ENCODE results near the gene ATG14. TPM values are rescaled to one million over a fixed set of nuclear protein-coding genes. Genes with fewer than 3 reads are reported as not detected.

ATG14 gene
- total RNA-seq, 1 donor from 2014 or later, result 28.8 TPM

DNA sequence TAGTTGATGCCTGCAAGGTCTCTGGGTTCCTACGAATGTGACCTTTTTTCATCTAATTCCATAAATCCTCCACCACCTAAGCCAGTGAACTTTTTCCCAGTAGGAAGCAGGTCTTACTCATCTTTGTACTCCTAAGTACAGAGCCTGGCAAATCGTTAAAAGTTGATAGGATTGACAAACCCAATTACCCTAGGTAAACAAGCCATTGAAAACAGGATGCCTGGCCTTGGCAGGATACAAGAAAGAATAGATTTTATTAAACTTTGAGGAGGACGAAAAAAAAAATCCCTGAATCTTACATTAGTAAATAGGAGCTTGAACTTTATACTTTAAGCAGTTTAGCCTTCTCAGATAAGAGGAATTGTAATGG is 23.2 kb upstream of the ATG14 start:
- Histone ChIP-seq H3K9me3 (ENCODE audit: low read depth) (no peaks in the 10 kb centered on the region), H2AFZ (replicated peaks) (no peak overlapping the region), H3K79me2 (ENCODE audit: low read depth) (no peaks in the 10 kb centered on the region), H3K27me3 (no peaks in the 10 kb centered on the region), H3F3A (ENCODE audit: low read depth) (no peaks in the 10 kb centered on the region), H3K4me1 (no peaks in the 10 kb centered on the region), H3K36me3 (no peaks in the 10 kb centered on the region), H3K9ac (no peak overlapping the region), H3K27ac (no peak overlapping the region), H3K4me3 (no peak overlapping the region), H4K20me1 (ENCODE audit: low read depth) (no peaks in the 10 kb centered on the region), H3K4me2 (no peak overlapping the region)
- Mint-ChIP-seq H3K27ac (no peak overlapping the region), H3K36me3 (no peaks in the 10 kb centered on the region), H3K9me3 (no peaks in the 10 kb centered on the region), H3K27me3 (ENCODE audit: insufficient read depth, low read depth) (no peaks in the 10 kb centered on the region), H3K4me3 (no peak overlapping the region), H3K4me1 (peaks cover 6% of the 10 kb centered on the region)
- DNase-seq (ENCODE audit: low spot score), result no peak
- TF ChIP-seq, protein P1, sequence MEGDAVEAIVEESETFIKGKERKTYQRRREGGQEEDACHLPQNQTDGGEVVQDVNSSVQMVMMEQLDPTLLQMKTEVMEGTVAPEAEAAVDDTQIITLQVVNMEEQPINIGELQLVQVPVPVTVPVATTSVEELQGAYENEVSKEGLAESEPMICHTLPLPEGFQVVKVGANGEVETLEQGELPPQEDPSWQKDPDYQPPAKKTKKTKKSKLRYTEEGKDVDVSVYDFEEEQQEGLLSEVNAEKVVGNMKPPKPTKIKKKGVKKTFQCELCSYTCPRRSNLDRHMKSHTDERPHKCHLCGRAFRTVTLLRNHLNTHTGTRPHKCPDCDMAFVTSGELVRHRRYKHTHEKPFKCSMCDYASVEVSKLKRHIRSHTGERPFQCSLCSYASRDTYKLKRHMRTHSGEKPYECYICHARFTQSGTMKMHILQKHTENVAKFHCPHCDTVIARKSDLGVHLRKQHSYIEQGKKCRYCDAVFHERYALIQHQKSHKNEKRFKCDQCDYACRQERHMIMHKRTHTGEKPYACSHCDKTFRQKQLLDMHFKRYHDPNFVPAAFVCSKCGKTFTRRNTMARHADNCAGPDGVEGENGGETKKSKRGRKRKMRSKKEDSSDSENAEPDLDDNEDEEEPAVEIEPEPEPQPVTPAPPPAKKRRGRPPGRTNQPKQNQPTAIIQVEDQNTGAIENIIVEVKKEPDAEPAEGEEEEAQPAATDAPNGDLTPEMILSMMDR (IDR thresholded peaks at IDR 0.05), result no peak
- TF ChIP-seq EZH2 (IDR thresholded peaks at IDR 0.05) (no peak), EZH2phosphoT487 (IDR thresholded peaks at IDR 0.05) (no peak)

DNA sequence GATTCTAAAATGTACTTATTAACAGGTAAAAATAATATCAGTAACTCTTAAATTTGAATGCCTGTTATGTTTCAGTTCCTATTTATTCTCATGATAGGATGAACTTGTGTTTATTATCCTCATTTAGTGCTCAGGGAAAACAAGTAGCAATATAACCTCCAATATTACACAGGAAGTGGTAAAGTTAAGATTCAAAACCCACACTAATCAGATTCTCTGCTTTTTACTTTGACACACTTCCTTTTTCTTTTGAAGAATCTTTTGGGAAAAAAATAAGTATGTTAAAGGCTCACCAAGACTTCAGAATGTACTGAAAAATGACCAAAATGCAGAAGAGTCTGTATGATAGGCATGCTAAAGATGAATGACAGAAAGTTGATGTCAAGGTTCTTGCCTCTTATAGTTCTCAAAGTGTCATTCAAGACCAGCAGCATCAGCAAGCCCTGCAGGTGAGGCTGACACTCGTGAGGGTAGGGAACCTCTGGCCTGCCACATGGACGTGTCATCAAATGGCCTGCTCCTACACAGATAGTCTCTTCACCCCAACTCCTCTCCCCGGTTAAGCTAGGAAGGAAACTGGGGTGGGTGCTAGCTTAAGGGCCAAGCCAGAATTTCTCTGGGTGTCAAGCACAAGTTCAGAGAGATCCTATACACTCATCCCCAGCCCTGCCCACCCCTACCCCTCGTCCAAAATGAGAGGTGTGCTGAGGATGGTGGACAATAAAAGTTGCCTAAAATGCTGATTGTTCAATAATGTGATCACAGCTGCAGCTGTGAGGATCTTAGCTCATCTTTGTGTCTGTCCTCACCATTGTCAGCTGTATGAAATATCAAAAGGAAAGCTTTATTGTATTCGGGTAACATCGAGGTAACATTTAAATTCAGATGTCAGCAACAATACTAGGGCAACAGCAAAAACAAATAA is 22.5 kb upstream of the ATG14 start:
- H3K27me3 Mint-ChIP-seq (ENCODE audit: insufficient read depth, low read depth), result no peaks in the 10 kb centered on the region
- H3K4me3 Mint-ChIP-seq, result no peak overlapping the region
- no peak overlapping the region for H3K27ac ChIP-seq
- no peaks in the 10 kb centered on the region for H3K27me3 ChIP-seq
- TF ChIP-seq, protein P1 (IDR thresholded peaks at IDR 0.05), result no peak
- TF ChIP-seq EZH2phosphoT487 (IDR thresholded peaks at IDR 0.05) (no peak), EZH2 (IDR thresholded peaks at IDR 0.05) (no peak)
- no peak overlapping the region for H2AFZ ChIP-seq (replicated peaks)
- no peak overlapping the region for H3K4me2 ChIP-seq
- H3K4me1 Mint-ChIP-seq, result peaks cover 6% of the 10 kb centered on the region
- no peak overlapping the region for H3K4me3 ChIP-seq
- no peak overlapping the region for H3K9ac ChIP-seq
- no peaks in the 10 kb centered on the region for H3F3A ChIP-seq (ENCODE audit: low read depth)
- H3K9me3 ChIP-seq (ENCODE audit: low read depth), result no peaks in the 10 kb centered on the region
- H3K36me3 Mint-ChIP-seq, result no peaks in the 10 kb centered on the region
- H4K20me1 ChIP-seq (ENCODE audit: low read depth), result no peaks in the 10 kb centered on the region
- no peaks in the 10 kb centered on the region for H3K79me2 ChIP-seq (ENCODE audit: low read depth)
- DNase-seq (ENCODE audit: low spot score), result no peak
- no peak overlapping the region for H3K27ac Mint-ChIP-seq
- H3K4me1 ChIP-seq, result no peaks in the 10 kb centered on the region
- H3K9me3 Mint-ChIP-seq, result no peaks in the 10 kb centered on the region
- no peaks in the 10 kb centered on the region for H3K36me3 ChIP-seq

GRCh38 chr14:55432628-55433027 is 21.0 kb upstream of the ATG14 start:
- H3K36me3 Mint-ChIP-seq, result no peaks in the 10 kb centered on the region
- Histone ChIP-seq H3K9ac (no peak overlapping the region), H3K4me3 (no peak overlapping the region), H2AFZ (replicated peaks) (no peak overlapping the region), H3K27ac (no peak overlapping the region), H3K9me3 (ENCODE audit: low read depth) (no peaks in the 10 kb centered on the region), H4K20me1 (ENCODE audit: low read depth) (no peaks in the 10 kb centered on the region), H3K4me2 (no peak overlapping the region), H3K27me3 (no peaks in the 10 kb centered on the region), H3K36me3 (no peaks in the 10 kb centered on the region), H3K79me2 (ENCODE audit: low read depth) (no peaks in the 10 kb centered on the region), H3K4me1 (no peaks in the 10 kb centered on the region), H3F3A (ENCODE audit: low read depth) (no peaks in the 10 kb centered on the region)
- no peak for DNase-seq (ENCODE audit: low spot score)
- H3K9me3 Mint-ChIP-seq, result no peaks in the 10 kb centered on the region
- H3K4me3 Mint-ChIP-seq, result no peak overlapping the region
- H3K27ac Mint-ChIP-seq, result no peak overlapping the region
- TF ChIP-seq EZH2phosphoT487 (IDR thresholded peaks at IDR 0.05) (no peak), EZH2 (IDR thresholded peaks at IDR 0.05) (no peak)
- TF ChIP-seq, protein P1 (IDR thresholded peaks at IDR 0.05), result no peak
- no peaks in the 10 kb centered on the region for H3K27me3 Mint-ChIP-seq (ENCODE audit: insufficient read depth, low read depth)
- H3K4me1 Mint-ChIP-seq, result peaks cover 2% of the 10 kb centered on the region
